HFFc6 (cell line): ENCODE results near the gene PRSS21. TPM values are rescaled to one million over a fixed set of nuclear protein-coding genes. Genes with fewer than 3 reads are reported as not detected.

Source experiments
- DNase-seq: peaks from one replicate; pipeline ENCODE4 v3.0.0-alpha.2; 2018
- H3K27ac Mint-ChIP-seq: 2 replicates; pipeline ENCODE4 v1.8.0; 2020; ENCODE audit warnings: mild to moderate bottlenecking, mixed read lengths
- H3K27me3 Mint-ChIP-seq: 2 replicates; pipeline ENCODE4 v1.8.0; 2021; ENCODE audit warnings: mild to moderate bottlenecking, moderate library complexity, mixed read lengths; ENCODE audit not compliant: insufficient read depth
- H3K36me3 Mint-ChIP-seq: 2 replicates; pipeline ENCODE4 v1.8.0; 2021; ENCODE audit warnings: low read depth, mixed read lengths
- H3K4me1 Mint-ChIP-seq: 2 replicates; pipeline ENCODE4 v1.8.0; 2020; ENCODE audit warnings: low read depth, mixed read lengths
- H3K4me3 Mint-ChIP-seq: 2 replicates; pipeline ENCODE4 v1.8.0; 2020; ENCODE audit warnings: mild to moderate bottlenecking, moderate library complexity, mixed read lengths
- H3K9me3 Mint-ChIP-seq: 2 replicates; pipeline ENCODE4 v1.8.0; 2020; ENCODE audit warnings: mild to moderate bottlenecking, mixed read lengths
- CTCF ChIP-seq: fragments of 200-600 bp; sonication (generic); IDR thresholded peaks from 2 replicates; pipeline ENCODE4 v1.5.0; 2021; ENCODE audit warnings: antibody characterized with exemption, mild to moderate bottlenecking
- total RNA-seq, 6 experiments: library from RNA; stranded (reverse); fragmentation: NEBNext Ultra II Directional; extraction: Animal tissue kit (Norgen Biotek cat#: 25700); gene quantifications; 2 replicates in 1 of 6; 3 replicates in 5 of 6; pipeline ENCODE4 v1.2.3, GENCODE V29; 2021

Gene PRSS21
- total RNA-seq, 6 experiments from 2014 or later, result not detected

DNA sequence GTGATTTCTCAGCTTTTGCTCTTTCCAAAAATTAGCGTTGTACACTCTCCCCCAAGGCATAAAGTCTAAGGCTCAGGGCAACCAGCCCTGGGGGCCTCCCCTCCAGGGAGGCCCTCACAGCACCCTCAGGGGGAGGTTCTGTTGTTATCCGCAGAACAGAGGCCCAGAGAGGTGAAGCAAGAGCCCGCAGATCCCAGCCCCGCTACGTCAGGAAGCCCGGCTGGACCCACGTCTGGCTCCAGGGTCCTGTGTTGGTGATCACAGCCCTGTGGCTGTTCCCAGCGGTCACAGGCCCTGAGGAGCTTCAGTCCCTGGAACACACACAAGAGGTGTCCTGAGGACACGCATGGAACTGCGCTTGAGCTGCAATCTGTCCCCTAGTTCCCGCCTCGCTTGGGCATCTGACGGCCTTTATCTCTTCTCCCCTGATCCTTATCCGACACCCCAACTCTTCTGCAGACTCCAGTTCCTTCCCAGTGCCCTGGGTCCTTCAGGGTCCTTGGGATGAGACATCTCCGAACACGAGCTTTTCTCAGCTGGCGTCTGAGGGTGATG lies 11.9 kb downstream of the PRSS21 start:
- no peak for DNase-seq
- H3K36me3 Mint-ChIP-seq, result no peaks in the 10 kb centered on the region
- H3K27ac Mint-ChIP-seq, result no peak overlapping the region
- H3K9me3 Mint-ChIP-seq, result peaks cover 5% of the 10 kb centered on the region
- no peak for TF ChIP-seq CTCF
- no peaks in the 10 kb centered on the region for H3K4me1 Mint-ChIP-seq
- peaks cover 37% of the 10 kb centered on the region for H3K27me3 Mint-ChIP-seq
- H3K4me3 Mint-ChIP-seq, result no peak overlapping the region

DNA sequence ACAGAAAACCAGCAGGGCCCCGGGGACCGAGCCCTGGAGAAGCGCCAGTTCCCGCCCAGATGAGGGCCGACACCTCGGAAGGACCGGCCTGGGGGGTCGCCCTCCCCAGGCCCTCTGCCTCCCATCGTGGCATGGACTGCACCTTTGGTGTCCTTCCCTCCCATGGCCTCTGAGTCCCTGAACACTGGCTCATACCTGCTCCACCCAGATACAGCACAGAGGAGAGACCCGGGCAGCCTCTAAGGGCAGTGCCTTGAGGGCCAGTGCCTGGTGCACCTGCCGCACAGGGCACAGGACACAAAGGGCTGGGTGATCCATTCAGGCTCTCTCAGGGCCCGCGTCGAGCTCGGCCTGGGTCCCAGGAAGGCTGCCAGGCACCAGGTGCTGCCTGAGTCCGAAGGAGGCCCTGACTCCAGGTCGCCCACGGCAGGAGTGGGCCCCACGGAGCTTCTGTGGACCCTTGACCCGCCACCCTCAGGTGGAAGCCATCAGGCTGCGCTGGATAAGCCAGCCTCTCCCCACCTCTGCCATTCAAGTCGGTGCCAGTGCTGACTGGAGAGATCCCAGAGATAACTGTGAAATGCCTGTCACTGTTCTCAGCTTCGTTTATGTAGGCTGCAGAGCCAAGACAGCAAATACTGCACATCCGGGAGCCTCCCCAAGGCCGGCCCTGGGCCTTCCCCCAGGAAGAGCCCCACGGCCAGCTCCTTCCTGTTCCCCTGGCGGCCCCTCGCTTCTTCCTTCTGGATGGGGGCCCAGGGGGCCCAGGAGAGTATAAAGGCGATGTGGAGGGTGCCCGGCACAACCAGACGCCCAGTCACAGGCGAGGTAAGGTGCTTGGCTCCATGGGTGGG lies 12.7 kb downstream of the PRSS21 start, which contains the start of gene ZG16B:
Gene ZG16B (plus strand): TSS at position 803 of the 854 bp plus-strand sequence. CDS start 139 bp downstream, outside the sequence.
- Mint-ChIP-seq H3K4me1 (peaks cover 3% of the 10 kb centered on the region), H3K36me3 (no peaks in the 10 kb centered on the region), H3K27me3 (peaks cover 34% of the 10 kb centered on the region), H3K27ac (no peak within 1 kb of the TSS), H3K4me3 (no peak within 1 kb of the TSS), H3K9me3 (peaks cover 5% of the 10 kb centered on the region)
- TF ChIP-seq CTCF, result no peak
- no peak for DNase-seq

DNA sequence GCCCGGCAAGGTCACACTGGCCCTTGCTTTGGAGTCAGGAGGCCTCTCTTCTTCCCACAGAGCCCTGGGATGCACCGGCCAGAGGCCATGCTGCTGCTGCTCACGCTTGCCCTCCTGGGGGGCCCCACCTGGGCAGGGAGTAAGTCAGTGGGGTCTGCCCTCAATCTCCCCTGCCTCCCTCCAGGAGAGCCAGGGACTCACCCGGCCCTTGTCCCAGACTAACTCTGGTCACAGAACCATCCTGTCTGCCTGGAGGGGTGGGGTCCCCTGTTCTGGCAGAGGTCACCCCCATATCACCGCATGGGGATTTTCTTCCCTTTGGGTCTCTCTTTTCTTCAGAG lies 13.3 kb downstream of the PRSS21 start:
- Mint-ChIP-seq H3K4me1 (peaks cover 9% of the 10 kb centered on the region), H3K4me3 (no peak overlapping the region), H3K36me3 (no peaks in the 10 kb centered on the region), H3K27me3 (peaks cover 32% of the 10 kb centered on the region), H3K9me3 (peaks cover 5% of the 10 kb centered on the region), H3K27ac (no peak overlapping the region)
- no peak for TF ChIP-seq CTCF
- DNase-seq, result no peak

- peaks cover 5% of the 10 kb centered on the region for H3K9me3 Mint-ChIP-seq
- H3K36me3 Mint-ChIP-seq, result no peaks in the 10 kb centered on the region
- peaks cover 28% of the 10 kb centered on the region for H3K27me3 Mint-ChIP-seq
- no peak for DNase-seq
- H3K4me3 Mint-ChIP-seq, result no peak overlapping the region
- TF ChIP-seq CTCF, result no peak
- peaks cover 18% of the 10 kb centered on the region for H3K4me1 Mint-ChIP-seq
- H3K27ac Mint-ChIP-seq, result no peak overlapping the region
These were observed 14.2 kb downstream of the PRSS21 start for GRCh38 chr16:2831203-2831602.

DNA sequence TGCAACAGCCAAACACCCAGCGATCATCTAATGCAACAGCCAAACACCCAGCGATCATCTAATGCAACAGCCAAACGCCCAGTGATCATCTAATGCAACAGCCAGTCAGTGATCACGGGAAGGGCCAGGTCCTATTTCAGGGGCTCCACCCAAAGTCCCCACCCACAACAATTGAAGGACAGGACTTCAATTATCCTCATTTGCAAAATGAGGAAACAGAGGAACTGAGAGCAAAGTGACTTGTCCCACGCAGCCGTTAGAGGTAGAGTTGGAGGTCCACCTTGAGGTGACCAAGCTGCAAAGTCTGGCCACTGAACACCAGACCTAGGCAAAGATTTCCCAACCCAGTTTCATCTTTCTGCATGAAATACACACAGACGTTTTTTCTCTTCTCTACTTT lies 16.7 kb downstream of the PRSS21 start:
- H3K27ac Mint-ChIP-seq, result no peak overlapping the region
- no peaks in the 10 kb centered on the region for H3K36me3 Mint-ChIP-seq
- no peak for DNase-seq
- H3K4me1 Mint-ChIP-seq, result peaks cover 26% of the 10 kb centered on the region
- H3K27me3 Mint-ChIP-seq, result peaks cover 21% of the 10 kb centered on the region
- TF ChIP-seq CTCF, result no peak
- H3K9me3 Mint-ChIP-seq, result peaks cover 5% of the 10 kb centered on the region
- no peak overlapping the region for H3K4me3 Mint-ChIP-seq
